ENCODE data around the gene ARID1A. TPM values are rescaled to one million over a fixed set of nuclear protein-coding genes. Genes with fewer than 3 reads are reported as not detected.

ARID1A gene
- total RNA-seq, 1 donor: 22.8 TPM

DNA sequence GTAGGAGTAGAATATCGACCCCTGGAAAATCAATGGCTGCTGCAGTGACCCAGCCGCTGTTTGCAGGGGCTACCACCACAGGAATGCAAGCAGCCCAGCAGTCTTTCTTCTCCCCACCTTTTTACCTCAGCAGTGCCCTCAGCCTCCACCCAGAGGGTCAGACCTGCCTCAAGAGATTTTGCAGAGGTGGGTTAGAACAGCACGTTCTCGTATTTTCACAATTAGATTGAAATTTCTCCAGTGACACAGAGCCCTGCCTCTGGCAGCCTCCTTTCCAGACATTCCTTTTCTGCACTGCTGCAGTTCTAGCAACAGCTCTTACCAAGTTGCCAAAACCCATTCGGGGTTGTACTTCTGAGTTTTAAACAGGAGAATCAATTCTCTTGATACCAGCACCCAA, 53.6 kb downstream of the ARID1A start:
- Histone ChIP-seq H3K79me2 (ENCODE audit: insufficient read depth, low read length) (peaks cover 86% of the 10 kb centered on the region), H3K9me3 (ENCODE audit: low read depth, low read length) (no peaks in the 10 kb centered on the region), H3K36me3 (ENCODE audit: insufficient read depth, low read length) (peaks cover 35% of the 10 kb centered on the region), H3K4me3 (ENCODE audit: insufficient read depth, low read length) (no peak overlapping the region), H4K20me1 (ENCODE audit: insufficient read depth, low read length) (peaks cover 22% of the 10 kb centered on the region), H3K27ac (ENCODE audit: low read depth, low read length) (no peak overlapping the region), H3K4me2 (ENCODE audit: insufficient read depth, low read length) (no peak overlapping the region), H3K4me1 (ENCODE audit: insufficient read depth, low read length) (peaks cover 11% of the 10 kb centered on the region), H2AFZ (ENCODE audit: low read length) (no peak overlapping the region), H3K27me3 (ENCODE audit: insufficient read depth, low read length) (no peaks in the 10 kb centered on the region)
- TF ChIP-seq, protein P1, sequence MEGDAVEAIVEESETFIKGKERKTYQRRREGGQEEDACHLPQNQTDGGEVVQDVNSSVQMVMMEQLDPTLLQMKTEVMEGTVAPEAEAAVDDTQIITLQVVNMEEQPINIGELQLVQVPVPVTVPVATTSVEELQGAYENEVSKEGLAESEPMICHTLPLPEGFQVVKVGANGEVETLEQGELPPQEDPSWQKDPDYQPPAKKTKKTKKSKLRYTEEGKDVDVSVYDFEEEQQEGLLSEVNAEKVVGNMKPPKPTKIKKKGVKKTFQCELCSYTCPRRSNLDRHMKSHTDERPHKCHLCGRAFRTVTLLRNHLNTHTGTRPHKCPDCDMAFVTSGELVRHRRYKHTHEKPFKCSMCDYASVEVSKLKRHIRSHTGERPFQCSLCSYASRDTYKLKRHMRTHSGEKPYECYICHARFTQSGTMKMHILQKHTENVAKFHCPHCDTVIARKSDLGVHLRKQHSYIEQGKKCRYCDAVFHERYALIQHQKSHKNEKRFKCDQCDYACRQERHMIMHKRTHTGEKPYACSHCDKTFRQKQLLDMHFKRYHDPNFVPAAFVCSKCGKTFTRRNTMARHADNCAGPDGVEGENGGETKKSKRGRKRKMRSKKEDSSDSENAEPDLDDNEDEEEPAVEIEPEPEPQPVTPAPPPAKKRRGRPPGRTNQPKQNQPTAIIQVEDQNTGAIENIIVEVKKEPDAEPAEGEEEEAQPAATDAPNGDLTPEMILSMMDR (IDR thresholded peaks at IDR 0.05; ENCODE audit: extremely low read depth, low read depth, low read length): no peak
- no peak for DNase-seq (ENCODE audit: insufficient read length, low spot score, missing footprints)

DNA sequence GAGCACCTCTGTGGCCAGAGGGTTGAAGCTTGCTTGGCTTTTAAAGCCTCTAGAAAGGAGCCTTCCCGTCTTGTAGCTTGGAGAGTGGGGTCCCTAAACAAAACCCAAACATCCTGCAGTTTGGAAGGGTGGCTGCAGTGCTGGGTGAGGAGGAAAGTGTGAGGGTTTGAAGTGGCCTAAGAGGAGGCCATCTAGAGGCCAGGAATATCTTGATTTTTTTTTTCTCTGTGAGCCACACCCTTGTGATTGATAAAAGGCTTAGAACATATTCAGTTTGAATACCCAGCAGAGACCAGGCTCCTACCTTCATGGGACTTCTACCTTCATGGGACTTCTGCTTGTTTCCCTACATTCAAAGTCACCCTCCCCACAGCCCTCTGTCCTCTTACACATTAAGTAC, 54.6 kb downstream of the ARID1A start:
- Histone ChIP-seq H3K4me1 (ENCODE audit: insufficient read depth, low read length) (peaks cover under 1% of the 10 kb centered on the region), H3K79me2 (ENCODE audit: insufficient read depth, low read length) (peaks cover 92% of the 10 kb centered on the region), H3K4me2 (ENCODE audit: insufficient read depth, low read length) (no peak overlapping the region), H3K27me3 (ENCODE audit: insufficient read depth, low read length) (no peaks in the 10 kb centered on the region), H3K9me3 (ENCODE audit: low read depth, low read length) (no peaks in the 10 kb centered on the region), H2AFZ (ENCODE audit: low read length) (no peak overlapping the region), H3K4me3 (ENCODE audit: insufficient read depth, low read length) (no peak overlapping the region), H3K27ac (ENCODE audit: low read depth, low read length) (no peak overlapping the region), H4K20me1 (ENCODE audit: insufficient read depth, low read length) (peaks cover 22% of the 10 kb centered on the region), H3K36me3 (ENCODE audit: insufficient read depth, low read length) (peaks cover 39% of the 10 kb centered on the region)
- DNase-seq (ENCODE audit: insufficient read length, low spot score, missing footprints): no peak
- TF ChIP-seq, protein P1 (IDR thresholded peaks at IDR 0.05; ENCODE audit: extremely low read depth, low read depth, low read length): no peak

- H4K20me1 ChIP-seq (ENCODE audit: insufficient read depth, low read length): peaks cover 22% of the 10 kb centered on the region
These were observed 56.7 kb downstream of the ARID1A start for GRCh38 chr1:26752519-26752918.

DNA sequence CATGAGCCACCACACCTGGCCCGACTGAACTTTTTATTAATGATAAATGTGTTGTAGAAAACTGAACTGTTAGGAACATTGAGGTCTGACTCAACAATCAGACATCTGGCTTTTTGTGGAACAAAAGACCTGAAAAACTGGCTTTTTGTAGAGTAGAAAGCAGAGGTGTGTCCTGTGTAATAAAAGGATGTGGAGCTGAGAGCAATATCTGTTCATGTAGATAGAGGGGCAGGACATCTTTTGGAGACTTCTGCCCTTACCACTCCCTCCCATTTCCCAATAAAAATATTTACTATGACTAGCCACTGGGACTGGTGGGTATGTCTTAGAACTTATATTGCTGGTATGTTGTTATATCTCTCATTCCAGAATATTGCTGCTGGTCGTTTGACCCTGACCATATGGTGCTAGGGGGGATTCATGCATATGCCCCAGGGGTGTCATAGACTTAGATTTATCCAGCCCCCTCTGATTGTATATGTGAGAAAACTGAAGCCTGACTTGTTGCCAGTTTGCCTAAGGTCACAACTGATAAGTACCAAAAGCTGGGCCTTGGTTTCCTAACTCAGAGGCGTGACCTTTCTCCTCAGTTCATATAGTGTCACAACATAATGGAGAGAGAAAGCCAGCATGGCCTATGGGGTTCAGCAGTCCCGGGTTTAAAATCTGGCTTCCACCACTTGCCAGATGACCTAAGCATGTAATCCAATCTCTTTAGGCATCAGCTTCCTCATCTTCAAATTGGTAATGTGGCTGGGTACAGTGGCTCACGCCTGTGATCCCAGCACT, 58.5 kb downstream of the ARID1A start:
- H3K9me3 ChIP-seq (ENCODE audit: low read depth, low read length): no peaks in the 10 kb centered on the region
- H3K4me1 ChIP-seq (ENCODE audit: insufficient read depth, low read length): no peaks in the 10 kb centered on the region
- no peak for DNase-seq (ENCODE audit: insufficient read length, low spot score, missing footprints)
- H3K4me3 ChIP-seq (ENCODE audit: insufficient read depth, low read length): no peak overlapping the region
- no peak overlapping the region for H3K27ac ChIP-seq (ENCODE audit: low read depth, low read length)
- peaks cover 92% of the 10 kb centered on the region for H3K79me2 ChIP-seq (ENCODE audit: insufficient read depth, low read length)
- H3K27me3 ChIP-seq (ENCODE audit: insufficient read depth, low read length): no peaks in the 10 kb centered on the region
- H4K20me1 ChIP-seq (ENCODE audit: insufficient read depth, low read length): peaks cover 30% of the 10 kb centered on the region
- H3K4me2 ChIP-seq (ENCODE audit: insufficient read depth, low read length): no peak overlapping the region
- TF ChIP-seq, protein P1 (IDR thresholded peaks at IDR 0.05; ENCODE audit: extremely low read depth, low read depth, low read length): no peak
- H3K36me3 ChIP-seq (ENCODE audit: insufficient read depth, low read length): peaks cover 53% of the 10 kb centered on the region
- H2AFZ ChIP-seq (ENCODE audit: low read length): no peak overlapping the region

More at GRCh38 chr1:26752519-26752918, 56.7 kb downstream of the ARID1A start:
- DNase-seq (ENCODE audit: insufficient read length, low spot score, missing footprints): no peak
- peaks cover 86% of the 10 kb centered on the region for H3K79me2 ChIP-seq (ENCODE audit: insufficient read depth, low read length)
- no peak overlapping the region for H3K27ac ChIP-seq (ENCODE audit: low read depth, low read length)
- H3K9me3 ChIP-seq (ENCODE audit: low read depth, low read length): no peaks in the 10 kb centered on the region
- peaks cover 43% of the 10 kb centered on the region for H3K36me3 ChIP-seq (ENCODE audit: insufficient read depth, low read length)
- TF ChIP-seq, protein P1 (IDR thresholded peaks at IDR 0.05; ENCODE audit: extremely low read depth, low read depth, low read length): no peak
- no peak overlapping the region for H2AFZ ChIP-seq (ENCODE audit: low read length)
- no peak overlapping the region for H3K4me2 ChIP-seq (ENCODE audit: insufficient read depth, low read length)
- no peaks in the 10 kb centered on the region for H3K4me1 ChIP-seq (ENCODE audit: insufficient read depth, low read length)
- H3K4me3 ChIP-seq (ENCODE audit: insufficient read depth, low read length): no peak overlapping the region
- H3K27me3 ChIP-seq (ENCODE audit: insufficient read depth, low read length): no peaks in the 10 kb centered on the region

Data from osteoblast (primary cell).